ENCODE data around the gene ARG2. TPM values are rescaled to one million over a fixed set of nuclear protein-coding genes. Genes with fewer than 3 reads are reported as not detected.
A peak's percentile ranks its signal among the peaks of the same experiment; 100 is the strongest.

ARG2 gene
- total RNA-seq, 1 experiment from 2014 or later = 17.6 TPM

GRCh38 chr14:67636361-67636919, 16.7 kb downstream of the ARG2 start:
- H3K36me3 Mint-ChIP-seq (ENCODE audit: insufficient read depth, unreplicated experiment) = no peaks in the 10 kb centered on the region
- H3K27me3 Mint-ChIP-seq (ENCODE audit: insufficient read depth, unreplicated experiment) = no peaks in the 10 kb centered on the region
- no peaks in the 10 kb centered on the region for H3K9me3 Mint-ChIP-seq (ENCODE audit: unreplicated experiment)
- H3K4me3 Mint-ChIP-seq (ENCODE audit: unreplicated experiment) = no peak overlapping the region
- peaks cover 8% of the 10 kb centered on the region for H3K4me1 Mint-ChIP-seq (ENCODE audit: insufficient read depth, unreplicated experiment)
- TF ChIP-seq CTCF (IDR thresholded peaks at IDR 0.05; ENCODE audit: unreplicated experiment) = no peak
- CTCF ChIA-PET = interaction anchor here (0.5 to 1.1 kb wide), 4 partner anchors 17 to 494 kb away, joined by 3 to 4 read pairs (median 4); no protein-coding TSS in a partner anchor
- no TSS peak for BruUV-seq (replicated peaks)
- POLR2A ChIA-PET = no interaction called here
- DNase-seq (ENCODE audit: unreplicated experiment) = no peak
- peak overlapping the region; percentile 19 for H3K27ac Mint-ChIP-seq (ENCODE audit: low read depth, unreplicated experiment)
- intact Hi-C loops (cut with micrococcal nuclease) = no loop called here

- DNase-seq (ENCODE audit: unreplicated experiment) = no peak
- ChIA-PET POLR2A (interaction anchor here (0.7 kb wide), 1 partner anchor 19 kb away, joined by 3 read pairs; no protein-coding TSS in a partner anchor), CTCF (no interaction called here)
- no peak overlapping the region for H3K27ac Mint-ChIP-seq (ENCODE audit: low read depth, unreplicated experiment)
- H3K4me3 Mint-ChIP-seq (ENCODE audit: unreplicated experiment) = no peak overlapping the region
- H3K36me3 Mint-ChIP-seq (ENCODE audit: insufficient read depth, unreplicated experiment) = peaks cover 6% of the 10 kb centered on the region
- BruUV-seq (replicated peaks) = no TSS peak
- intact Hi-C loops (cut with micrococcal nuclease) = no loop called here
- H3K9me3 Mint-ChIP-seq (ENCODE audit: unreplicated experiment) = no peaks in the 10 kb centered on the region
- no peaks in the 10 kb centered on the region for H3K27me3 Mint-ChIP-seq (ENCODE audit: insufficient read depth, unreplicated experiment)
- TF ChIP-seq CTCF (IDR thresholded peaks at IDR 0.05; ENCODE audit: unreplicated experiment) = no peak
- H3K4me1 Mint-ChIP-seq (ENCODE audit: insufficient read depth, unreplicated experiment) = peaks cover 13% of the 10 kb centered on the region
These were observed 18.9 kb downstream of the ARG2 start for GRCh38 chr14:67638642-67639041.

GRCh38 chr14:67641480-67641879, 21.8 kb downstream of the ARG2 start:
- Mint-ChIP-seq H3K27ac (ENCODE audit: low read depth, unreplicated experiment) (no peak overlapping the region), H3K27me3 (ENCODE audit: insufficient read depth, unreplicated experiment) (no peaks in the 10 kb centered on the region), H3K9me3 (ENCODE audit: unreplicated experiment) (no peaks in the 10 kb centered on the region), H3K4me3 (ENCODE audit: unreplicated experiment) (no peak overlapping the region), H3K36me3 (ENCODE audit: insufficient read depth, unreplicated experiment) (peaks cover 13% of the 10 kb centered on the region), H3K4me1 (ENCODE audit: insufficient read depth, unreplicated experiment) (peaks cover 8% of the 10 kb centered on the region)
- no peak for DNase-seq (ENCODE audit: unreplicated experiment)
- ChIA-PET CTCF (interaction anchor here (1.2 kb wide), 1 partner anchor 23 kb away, joined by 3 read pairs; no protein-coding TSS in a partner anchor), POLR2A (interaction anchor here (1.6 to 1.7 kb wide), 2 partner anchors 14 to 108 kb away, joined by 3 to 4 read pairs; partner anchors contain the start of gene PLEKHH1)
- intact Hi-C loops (cut with micrococcal nuclease) = no loop called here
- BruUV-seq (replicated peaks) = no TSS peak
- TF ChIP-seq CTCF (IDR thresholded peaks at IDR 0.05; ENCODE audit: unreplicated experiment) = no peak

- Mint-ChIP-seq H3K36me3 (ENCODE audit: insufficient read depth, unreplicated experiment) (peaks cover 20% of the 10 kb centered on the region), H3K4me1 (ENCODE audit: insufficient read depth, unreplicated experiment) (peaks cover 5% of the 10 kb centered on the region), H3K9me3 (ENCODE audit: unreplicated experiment) (no peaks in the 10 kb centered on the region), H3K27me3 (ENCODE audit: insufficient read depth, unreplicated experiment) (no peaks in the 10 kb centered on the region), H3K27ac (ENCODE audit: low read depth, unreplicated experiment) (no peak overlapping the region), H3K4me3 (ENCODE audit: unreplicated experiment) (no peak overlapping the region)
- intact Hi-C loops (cut with micrococcal nuclease) = no loop called here
- ChIA-PET CTCF (interaction anchor here (1.2 kb wide), 1 partner anchor 23 kb away, joined by 3 read pairs; no protein-coding TSS in a partner anchor), POLR2A (interaction anchor here (1.0 to 1.7 kb wide), 3 partner anchors 14 to 109 kb away, joined by 3 to 4 read pairs (median 3); partner anchors contain the start of gene PLEKHH1)
- BruUV-seq (replicated peaks) = no TSS peak
- TF ChIP-seq CTCF (IDR thresholded peaks at IDR 0.05; ENCODE audit: unreplicated experiment) = no peak
- DNase-seq (ENCODE audit: unreplicated experiment) = no peak
These were observed 22.4 kb downstream of the ARG2 start for GRCh38 chr14:67641902-67642749.

Measured in MCF 10A (cell line).